ENCODE data around the gene LITAFD. TPM values are rescaled to one million over a fixed set of nuclear protein-coding genes. Genes with fewer than 3 reads are reported as not detected.

Gene LITAFD
- total RNA-seq, 1 experiment from 2014 or later = not detected

GRCh38 chr16:8921347-8921984 lies 39.3 kb downstream of the LITAFD start:
- no TSS peak for BruUV-seq (replicated peaks)
- Mint-ChIP-seq H3K27me3 (ENCODE audit: insufficient read depth, unreplicated experiment) (no peaks in the 10 kb centered on the region), H3K9me3 (ENCODE audit: unreplicated experiment) (no peaks in the 10 kb centered on the region), H3K4me1 (ENCODE audit: low read depth, unreplicated experiment) (peaks cover 14% of the 10 kb centered on the region), H3K27ac (ENCODE audit: unreplicated experiment) (peak overlapping the region; percentile 25), H3K4me3 (ENCODE audit: unreplicated experiment) (no peak overlapping the region), H3K36me3 (ENCODE audit: insufficient read depth, unreplicated experiment) (peaks cover 81% of the 10 kb centered on the region)
- intact Hi-C loops (cut with micrococcal nuclease; ENCODE audit: unreplicated experiment) = no loop called here
- H3K4me3 ChIP-seq (ENCODE audit: low read depth, low read length) = no peak overlapping the region
- DNase-seq = no peak
- no peak for TF ChIP-seq CTCF (IDR thresholded peaks at IDR 0.05; ENCODE audit: insufficient read depth in 1 of 2, low read depth in 1 of 2, low read length in 1 of 2, severe bottlenecking in 1 of 2, unreplicated experiment in 1 of 2)
- no peaks in the 10 kb centered on the region for H3K9me3 ChIP-seq
- peaks cover 11% of the 10 kb centered on the region for H3K4me1 ChIP-seq
- peaks cover 2% of the 10 kb centered on the region for H3K36me3 ChIP-seq (ENCODE audit: control insufficient read depth, insufficient read depth, low read length)
- POLR2A ChIA-PET = no interaction called here
- CTCF ChIA-PET = interaction anchor here (1.0 kb wide), 1 partner anchor 87 kb away, joined by 4 read pairs; no protein-coding TSS in a partner anchor
- no peaks in the 10 kb centered on the region for H3K27me3 ChIP-seq (replicated peaks; ENCODE audit: control insufficient read depth, insufficient read depth, low read length)

GRCh38 chr16:8923199-8923598 lies 41.0 kb downstream of the LITAFD start:
- H3K4me1 ChIP-seq = peaks cover 11% of the 10 kb centered on the region
- H3K27me3 ChIP-seq (replicated peaks; ENCODE audit: control insufficient read depth, insufficient read depth, low read length) = no peaks in the 10 kb centered on the region
- H3K4me3 ChIP-seq (ENCODE audit: low read depth, low read length) = no peak overlapping the region
- TF ChIP-seq CTCF (IDR thresholded peaks at IDR 0.05; ENCODE audit: insufficient read depth in 1 of 2, low read depth in 1 of 2, low read length in 1 of 2, severe bottlenecking in 1 of 2, unreplicated experiment in 1 of 2) = no peak
- DNase-seq = no peak
- Mint-ChIP-seq H3K27me3 (ENCODE audit: insufficient read depth, unreplicated experiment) (no peaks in the 10 kb centered on the region), H3K4me1 (ENCODE audit: low read depth, unreplicated experiment) (peaks cover 14% of the 10 kb centered on the region), H3K9me3 (ENCODE audit: unreplicated experiment) (no peaks in the 10 kb centered on the region), H3K27ac (ENCODE audit: unreplicated experiment) (no peak overlapping the region), H3K36me3 (ENCODE audit: insufficient read depth, unreplicated experiment) (peaks cover 82% of the 10 kb centered on the region), H3K4me3 (ENCODE audit: unreplicated experiment) (no peak overlapping the region)
- peaks cover 2% of the 10 kb centered on the region for H3K36me3 ChIP-seq (ENCODE audit: control insufficient read depth, insufficient read depth, low read length)
- CTCF ChIA-PET = no interaction called here
- POLR2A ChIA-PET = no interaction called here
- H3K9me3 ChIP-seq = no peaks in the 10 kb centered on the region
- BruUV-seq (replicated peaks) = no TSS peak
- intact Hi-C loops (cut with micrococcal nuclease; ENCODE audit: unreplicated experiment) = no loop called here

GRCh38 chr16:8924214-8924613 lies 42.1 kb downstream of the LITAFD start:
- H3K4me1 ChIP-seq = peaks cover 11% of the 10 kb centered on the region
- CTCF ChIA-PET = no interaction called here
- no peak for DNase-seq
- Mint-ChIP-seq H3K36me3 (ENCODE audit: insufficient read depth, unreplicated experiment) (peaks cover 82% of the 10 kb centered on the region), H3K27ac (ENCODE audit: unreplicated experiment) (no peak overlapping the region), H3K4me3 (ENCODE audit: unreplicated experiment) (no peak overlapping the region), H3K9me3 (ENCODE audit: unreplicated experiment) (no peaks in the 10 kb centered on the region), H3K4me1 (ENCODE audit: low read depth, unreplicated experiment) (peaks cover 14% of the 10 kb centered on the region), H3K27me3 (ENCODE audit: insufficient read depth, unreplicated experiment) (no peaks in the 10 kb centered on the region)
- intact Hi-C loops (cut with micrococcal nuclease; ENCODE audit: unreplicated experiment) = no loop called here
- H3K9me3 ChIP-seq = no peaks in the 10 kb centered on the region
- no peaks in the 10 kb centered on the region for H3K27me3 ChIP-seq (replicated peaks; ENCODE audit: control insufficient read depth, insufficient read depth, low read length)
- no TSS peak for BruUV-seq (replicated peaks)
- peaks cover 2% of the 10 kb centered on the region for H3K36me3 ChIP-seq (ENCODE audit: control insufficient read depth, insufficient read depth, low read length)
- H3K4me3 ChIP-seq (ENCODE audit: low read depth, low read length) = no peak overlapping the region
- POLR2A ChIA-PET = no interaction called here
- no peak for TF ChIP-seq CTCF (IDR thresholded peaks at IDR 0.05; ENCODE audit: insufficient read depth in 1 of 2, low read depth in 1 of 2, low read length in 1 of 2, severe bottlenecking in 1 of 2, unreplicated experiment in 1 of 2)
